ENCODE results near the gene KRTAP27-1.
A peak's percentile ranks its signal among the peaks of the same experiment; 100 is the strongest.

The KRTAP27-1 gene, protein sequence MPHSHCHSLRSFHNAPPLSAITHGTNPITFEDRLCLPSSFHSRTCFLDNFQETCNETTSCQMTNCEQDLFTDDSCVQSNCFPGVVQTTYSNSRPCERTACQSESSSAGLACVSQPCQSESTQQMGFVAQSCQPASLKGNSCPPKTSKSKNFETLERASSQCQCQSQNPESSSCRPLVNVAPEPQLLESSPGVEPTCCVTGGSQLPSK

DNA sequence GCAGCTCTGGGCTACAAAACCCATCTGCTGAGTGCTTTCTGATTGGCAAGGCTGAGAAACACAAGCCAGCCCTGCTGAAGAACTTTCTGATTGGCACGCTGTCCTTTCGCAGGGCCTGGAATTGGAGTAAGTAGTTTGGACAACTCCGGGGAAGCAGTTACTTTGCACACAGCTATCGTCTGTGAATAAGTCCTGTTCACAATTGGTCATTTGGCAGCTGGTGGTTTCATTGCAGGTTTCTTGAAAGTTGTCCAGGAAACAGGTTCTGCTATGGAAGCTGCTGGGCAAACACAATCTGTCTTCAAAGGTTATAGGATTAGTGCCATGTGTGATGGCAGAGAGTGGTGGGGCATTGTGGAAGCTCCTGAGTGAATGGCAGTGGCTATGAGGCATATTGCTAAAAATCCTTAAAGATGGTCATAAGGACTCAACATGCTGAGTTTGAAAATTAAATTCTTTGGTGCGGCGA, at the start of gene KRTAP27-1:
Gene KRTAP27-1, minus strand, starts transcription at position 419 of the 469 bp plus-strand sequence. Its CDS starts 26 bp downstream, at position 393.
- DNase-seq, result no peak

DNA sequence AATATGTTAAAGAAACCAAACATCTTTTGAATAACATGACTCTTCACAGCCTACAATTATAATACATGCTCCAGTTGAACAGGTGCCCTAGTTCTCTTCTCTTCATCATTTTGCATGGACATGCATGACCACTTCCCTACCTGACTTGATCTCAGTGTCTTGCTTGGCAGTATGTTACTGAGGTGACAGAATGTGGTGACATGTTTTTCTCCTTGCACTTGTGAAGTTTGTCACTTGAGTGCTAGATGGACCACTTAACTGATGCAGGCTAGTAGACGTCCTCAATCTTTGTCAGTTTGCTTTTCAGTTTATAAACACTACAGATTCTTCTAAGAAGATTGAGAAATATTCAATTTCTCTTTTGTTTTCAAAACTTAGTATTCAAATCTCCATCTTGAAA, 44.7 kb upstream of the KRTAP27-1 start:
- no peak for DNase-seq

DNA sequence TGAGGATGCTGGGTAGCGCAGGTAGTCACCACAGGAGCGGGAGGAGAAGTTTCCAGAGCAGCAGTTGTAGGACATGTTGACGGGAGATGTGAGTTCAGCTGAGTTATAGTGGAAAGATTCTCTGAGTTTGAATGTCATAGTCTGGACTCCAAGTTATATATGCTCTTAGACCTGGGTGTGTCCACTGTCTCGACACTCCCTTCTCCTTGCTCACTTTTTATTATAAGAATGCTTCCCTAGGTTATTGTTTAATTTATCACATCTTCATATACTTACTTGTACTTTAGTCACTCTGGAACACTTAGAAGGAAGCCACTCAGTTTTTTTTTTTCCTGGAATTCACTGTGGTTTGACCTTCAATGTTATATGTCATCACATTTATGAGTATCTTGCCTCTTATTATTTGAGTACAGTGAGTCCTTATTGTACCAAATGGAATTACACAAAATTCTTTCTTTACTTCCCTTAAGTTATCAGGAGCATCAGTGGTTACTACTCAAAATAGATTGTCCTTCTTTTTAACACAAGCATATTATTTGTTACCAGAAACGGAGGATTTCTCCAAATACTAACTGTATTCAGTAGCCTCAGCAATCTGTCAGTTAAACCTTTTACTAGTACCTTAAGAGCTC, 34.8 kb upstream of the KRTAP27-1 start, which contains the start of gene KRTAP13-2:
Gene KRTAP13-2, minus strand, starts transcription at position 133 of the 632 bp plus-strand sequence. Its CDS starts 58 bp downstream, at position 75.
- DNase-seq, result no peak

DNA sequence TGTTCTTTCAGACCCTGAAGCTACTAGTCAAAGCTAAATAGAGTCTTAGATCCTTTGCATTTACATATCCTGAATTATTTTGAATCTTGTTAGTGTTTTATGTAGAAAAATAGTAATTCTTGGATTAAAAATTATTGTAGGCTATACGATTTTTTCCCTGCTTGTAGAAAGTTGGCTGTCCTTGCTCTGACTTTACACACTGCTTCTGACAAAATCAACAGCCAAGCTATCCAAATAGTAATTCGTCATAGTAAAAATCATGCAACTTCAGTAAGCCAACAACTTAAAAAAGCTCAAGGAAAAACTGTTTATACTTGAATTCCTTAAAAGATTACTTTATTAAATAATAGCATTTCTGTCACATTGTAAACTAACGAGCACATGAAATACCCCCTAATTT, 18.4 kb upstream of the KRTAP27-1 start:
- no peak for DNase-seq

DNA sequence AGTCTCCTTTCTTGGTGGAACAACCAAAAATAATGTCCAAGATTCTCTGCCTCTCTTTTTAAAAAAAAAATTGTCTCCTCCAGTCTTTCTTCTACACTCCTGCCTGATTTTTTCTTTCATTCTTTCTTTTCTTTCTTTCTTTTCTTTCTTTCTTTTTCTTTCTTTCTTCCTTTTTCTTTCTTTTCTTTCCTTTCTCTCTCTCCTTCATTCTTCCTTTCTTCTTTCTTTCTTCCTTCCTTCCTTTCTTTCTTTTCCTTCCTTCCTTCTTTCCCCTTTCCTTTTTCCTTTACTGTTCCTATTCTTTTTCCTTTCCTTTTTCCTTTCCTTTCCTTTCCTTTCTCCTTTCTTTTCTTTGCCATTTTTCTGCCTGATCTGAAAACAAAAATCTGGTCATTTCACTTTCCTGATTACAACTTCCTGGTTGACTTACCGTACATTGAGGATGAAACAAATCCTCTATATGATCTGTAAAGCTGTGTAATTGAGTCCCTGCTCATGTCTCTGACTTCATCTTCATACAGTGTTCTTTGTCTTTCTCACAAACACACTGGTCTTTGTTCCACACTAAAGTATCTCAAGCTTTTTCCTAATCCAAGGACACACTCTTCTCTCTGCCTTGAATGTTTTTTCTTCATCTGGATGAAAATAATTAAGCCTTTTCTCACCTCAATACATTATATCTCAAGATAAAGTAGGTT, 17.0 kb upstream of the KRTAP27-1 start:
- no peak for DNase-seq

DNA sequence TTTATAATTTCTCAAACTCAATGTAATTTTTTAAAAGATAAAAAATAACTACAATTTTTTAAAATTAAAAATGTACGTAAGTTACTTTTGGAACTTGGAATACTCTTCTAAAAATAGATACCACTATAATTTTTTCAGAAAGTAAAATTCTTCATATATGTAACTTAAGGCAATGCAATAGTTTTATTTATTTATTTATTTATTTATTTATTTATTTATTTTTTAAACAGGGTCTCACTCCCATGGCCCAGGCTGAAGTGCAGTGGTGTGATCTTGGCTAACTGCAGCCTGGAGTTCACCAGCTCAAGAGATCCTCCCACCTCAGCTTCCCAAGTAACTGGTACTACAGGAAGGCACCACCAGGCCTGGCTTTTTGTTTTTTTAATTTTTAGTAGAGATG, 14.0 kb upstream of the KRTAP27-1 start:
- no peak for DNase-seq

DNA sequence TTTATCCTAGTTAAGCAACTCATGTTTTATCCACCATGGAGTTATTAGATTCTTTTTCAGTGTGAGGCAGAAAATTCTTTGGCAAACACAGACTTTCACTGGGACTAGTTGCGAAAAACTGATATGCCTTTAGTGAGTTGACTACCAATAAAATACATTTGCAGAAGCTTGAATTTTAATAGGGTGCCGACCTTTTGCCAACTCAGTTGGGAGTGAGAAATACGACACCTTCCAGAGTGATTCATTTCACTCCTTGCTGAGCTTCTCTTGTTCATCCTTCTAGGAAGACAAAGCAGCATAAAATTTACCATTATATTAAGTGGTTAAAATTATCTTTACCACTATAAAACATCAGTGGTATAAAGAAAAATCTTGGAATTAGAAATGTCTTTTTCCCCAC, 12.1 kb upstream of the KRTAP27-1 start:
- DNase-seq, result no peak

DNA sequence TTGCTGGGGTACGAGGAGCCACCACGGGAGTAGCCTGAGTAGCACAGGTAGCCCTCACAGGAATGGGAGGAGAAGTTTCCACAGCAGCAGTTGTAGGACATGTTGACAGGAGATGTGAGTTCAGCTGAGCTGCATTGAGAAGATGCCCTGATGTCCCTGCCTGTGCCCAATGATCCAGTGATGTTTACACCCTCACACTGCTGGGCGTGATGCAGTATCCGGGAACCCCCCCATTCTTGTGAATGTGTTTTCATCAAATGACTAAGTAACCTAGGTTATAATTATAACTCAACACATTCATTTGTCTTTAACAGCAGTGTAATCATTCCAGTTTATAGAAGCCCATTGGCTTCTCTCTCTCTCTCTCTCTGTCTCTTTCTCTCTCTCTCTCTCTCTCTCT, 11.0 kb upstream of the KRTAP27-1 start, which contains the start of gene KRTAP23-1:
Gene KRTAP23-1, minus strand, starts transcription at position 101 of the 400 bp plus-strand sequence. Its CDS starts 0 bp downstream, at position 101.
- DNase-seq, result no peak

DNA sequence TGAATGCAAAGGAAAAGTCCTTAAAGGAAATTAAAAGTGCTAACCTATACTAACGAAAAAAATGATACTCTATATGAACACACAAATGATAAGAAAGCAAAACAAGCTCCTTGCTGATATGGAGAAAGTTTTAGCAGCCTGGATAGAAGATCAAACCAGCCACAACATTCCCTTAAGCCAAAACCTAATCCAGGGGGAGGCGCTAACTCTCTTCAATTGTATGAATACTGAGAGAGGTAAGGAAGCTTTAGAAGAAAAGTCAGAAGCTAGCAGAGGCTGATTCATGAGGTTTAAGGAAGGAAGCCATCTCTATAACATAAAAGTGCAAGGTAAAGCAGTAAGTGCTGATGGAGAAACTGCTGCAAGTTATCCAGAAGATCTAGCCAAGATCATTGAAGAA, 7.5 kb upstream of the KRTAP27-1 start:
- no peak for DNase-seq

DNA sequence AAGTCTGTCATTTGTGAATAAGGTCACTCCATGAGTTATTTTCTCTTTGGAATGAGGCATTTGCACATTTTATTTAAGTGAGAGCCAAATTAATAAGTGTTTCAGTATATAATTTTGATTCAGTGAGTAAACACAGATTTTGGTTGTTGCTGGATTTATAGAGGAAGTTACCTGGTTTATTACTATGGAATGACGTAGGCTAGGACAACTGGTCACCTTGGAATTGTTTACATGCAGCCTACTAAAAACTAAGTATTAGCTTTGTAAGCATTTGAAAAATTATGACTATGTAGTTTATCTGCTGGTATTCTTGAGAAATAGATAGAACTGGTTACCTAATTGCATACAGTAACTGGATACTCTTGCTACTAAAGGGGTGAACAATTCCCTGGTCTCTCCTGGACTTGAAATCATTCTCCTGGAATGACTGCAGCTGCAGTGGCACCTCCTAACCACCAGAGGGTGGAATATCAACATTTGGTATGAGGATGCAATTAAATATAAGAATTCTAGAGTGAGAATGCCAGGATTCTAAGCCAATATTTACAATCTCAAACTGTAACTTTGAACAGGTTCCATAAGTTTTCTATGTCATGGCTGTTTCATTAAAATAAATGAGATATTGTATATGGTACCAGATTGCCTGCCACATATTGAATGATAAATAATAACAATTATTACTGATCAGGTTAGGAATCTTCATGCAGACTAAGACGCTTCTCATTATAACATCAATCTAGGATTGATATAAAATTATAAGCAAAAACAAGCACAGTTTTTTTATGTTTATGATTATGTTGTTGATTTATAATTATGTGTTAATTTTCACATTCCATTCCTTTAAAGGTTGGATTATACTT, 3.5 kb upstream of the KRTAP27-1 start:
- DNase-seq, result peak; percentile 14

DNA sequence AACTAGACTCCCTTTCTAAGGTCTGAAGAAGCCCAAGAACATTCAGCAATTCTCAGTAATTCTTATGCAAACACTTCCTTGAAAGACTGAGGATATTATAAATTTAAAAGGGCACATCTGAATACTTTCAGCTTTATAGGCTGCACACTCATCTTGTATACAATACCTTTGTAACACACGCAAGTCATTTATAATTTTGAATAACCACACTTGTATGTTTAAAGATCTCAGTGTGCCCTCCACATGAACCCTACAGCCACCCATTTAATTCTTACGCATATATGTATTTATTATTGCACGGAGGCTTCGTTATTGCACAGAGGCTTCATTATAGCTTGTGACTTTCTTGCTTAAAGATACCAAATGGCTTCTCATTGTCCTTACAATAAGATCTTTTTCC, 1.2 kb upstream of the KRTAP27-1 start:
- DNase-seq, result no peak

DNA sequence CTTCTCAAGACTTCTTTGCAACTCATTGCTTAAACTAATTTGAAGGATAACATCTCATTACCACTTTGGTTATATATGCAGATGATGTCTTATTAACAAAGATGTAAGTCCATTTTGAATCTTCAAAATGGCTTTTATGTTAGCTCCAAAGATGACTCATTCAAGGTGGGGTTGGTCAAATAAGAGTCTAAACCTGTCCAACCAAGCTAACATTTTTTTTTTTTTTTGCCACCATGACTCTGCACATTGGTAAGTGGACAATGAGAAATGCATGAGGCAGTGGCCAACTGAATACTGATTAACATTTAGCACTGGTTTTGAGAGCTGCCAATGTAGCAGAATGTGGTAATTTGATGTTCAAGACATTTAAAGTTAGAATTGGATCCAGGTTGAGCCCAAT, 278 bp upstream of the KRTAP27-1 start:
- no peak for DNase-seq

DNA sequence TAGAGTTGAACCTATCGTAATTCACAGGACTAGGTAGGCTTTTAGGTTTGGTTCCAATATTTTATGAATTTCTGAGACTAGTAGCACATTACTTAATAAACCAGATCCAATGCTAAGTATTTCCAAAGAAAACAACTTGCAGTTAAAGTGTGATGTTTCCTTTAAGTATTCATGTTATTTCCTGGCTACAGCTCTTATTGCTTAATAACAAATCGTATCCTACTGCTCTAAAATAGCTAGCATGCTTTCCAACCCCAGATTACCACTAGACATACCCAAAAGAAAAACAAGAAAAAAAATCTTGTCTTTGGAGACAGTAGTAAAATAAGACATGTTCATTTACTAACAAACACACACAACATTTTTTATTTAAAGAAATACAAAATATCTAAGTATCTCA, 898 bp downstream of the KRTAP27-1 start:
- no peak for DNase-seq

DNA sequence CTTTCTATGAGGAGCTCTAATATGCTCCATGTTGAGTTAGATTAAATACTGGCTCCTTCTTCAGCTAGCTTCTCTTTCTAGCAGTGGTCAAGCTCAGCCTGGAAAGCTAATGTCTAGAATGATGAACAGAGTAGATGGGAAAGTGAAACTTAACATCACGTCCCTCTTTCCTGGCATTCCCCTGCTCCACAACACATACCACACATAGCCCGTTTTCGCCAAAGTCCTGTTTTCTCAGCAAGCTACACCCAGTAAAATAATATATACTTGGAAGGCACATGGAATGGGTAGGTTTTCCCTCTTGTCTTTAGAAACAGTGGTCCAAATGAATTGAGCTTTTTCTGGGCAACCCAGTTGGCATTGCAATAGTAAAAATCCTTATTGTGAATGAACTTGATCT, 3.8 kb downstream of the KRTAP27-1 start:
- no peak for DNase-seq

DNA sequence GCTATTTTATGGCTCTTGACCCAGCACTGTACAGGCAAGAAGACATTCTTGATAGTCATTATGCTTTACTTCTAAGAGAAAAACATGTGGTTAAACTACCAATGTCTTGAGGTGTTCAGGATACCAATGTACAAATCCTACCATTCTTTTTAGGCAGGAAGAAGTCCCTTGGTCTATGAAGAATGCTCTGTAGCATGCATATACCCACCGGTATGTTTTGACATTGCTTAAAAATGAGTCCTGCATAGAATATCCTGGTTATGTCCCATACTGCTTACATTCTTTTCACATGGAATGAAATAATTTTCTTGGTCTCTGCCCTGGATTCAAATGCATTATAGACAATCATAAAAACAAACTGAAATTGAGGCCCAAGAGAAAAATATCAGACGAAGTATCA, 4.8 kb downstream of the KRTAP27-1 start:
- DNase-seq, result no peak

DNA sequence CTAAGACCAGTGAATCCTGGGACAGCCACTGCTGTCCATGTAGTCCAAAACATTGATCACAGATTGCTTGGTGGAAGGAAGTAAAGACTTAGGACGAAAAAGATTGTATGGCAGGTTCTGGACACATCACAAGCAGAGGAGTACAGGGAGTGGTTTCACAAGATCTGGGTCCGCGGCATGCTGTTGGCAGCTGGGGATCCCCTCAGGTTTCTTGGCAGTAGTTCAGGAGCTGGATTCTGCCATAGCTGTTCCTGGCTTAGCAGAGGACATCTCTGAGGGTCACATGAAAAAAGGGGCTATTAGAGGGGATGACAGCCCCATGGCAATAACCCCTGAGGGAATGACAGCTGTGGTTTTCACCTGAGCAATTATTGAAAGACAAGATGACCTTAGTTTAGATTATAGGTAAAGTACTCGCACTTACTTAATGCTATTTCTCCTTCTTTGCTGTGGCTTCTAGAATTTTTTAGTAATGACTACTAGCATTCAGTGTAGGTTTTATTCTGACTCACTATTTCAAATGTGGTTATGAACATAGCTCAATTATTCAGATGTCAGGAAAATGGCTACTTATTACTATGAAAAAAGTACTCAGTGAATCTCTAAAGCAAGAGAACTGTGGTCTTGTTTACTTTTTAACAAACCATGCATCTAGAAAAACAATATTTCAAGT, 8.2 kb downstream of the KRTAP27-1 start:
- DNase-seq, result no peak

DNA sequence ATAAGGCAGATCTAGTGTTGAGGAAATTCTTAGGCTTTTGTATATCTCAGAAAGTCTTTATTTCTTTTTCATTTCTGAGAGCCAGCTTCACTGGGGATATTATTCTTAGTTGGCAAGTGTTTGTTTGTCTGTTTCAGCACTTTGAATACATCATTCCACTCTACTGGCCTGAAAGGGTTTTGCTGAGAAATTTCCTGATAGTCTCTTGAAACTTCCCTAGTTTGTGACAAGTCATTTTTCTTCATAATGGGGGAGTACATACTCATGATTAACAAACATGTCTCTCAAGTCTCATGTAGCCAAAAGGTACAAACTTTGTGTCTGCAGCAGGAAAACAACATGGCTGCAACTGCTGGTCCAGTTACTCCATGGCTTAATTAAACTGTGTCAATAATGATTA, 11.1 kb downstream of the KRTAP27-1 start:
- DNase-seq, result no peak

DNA sequence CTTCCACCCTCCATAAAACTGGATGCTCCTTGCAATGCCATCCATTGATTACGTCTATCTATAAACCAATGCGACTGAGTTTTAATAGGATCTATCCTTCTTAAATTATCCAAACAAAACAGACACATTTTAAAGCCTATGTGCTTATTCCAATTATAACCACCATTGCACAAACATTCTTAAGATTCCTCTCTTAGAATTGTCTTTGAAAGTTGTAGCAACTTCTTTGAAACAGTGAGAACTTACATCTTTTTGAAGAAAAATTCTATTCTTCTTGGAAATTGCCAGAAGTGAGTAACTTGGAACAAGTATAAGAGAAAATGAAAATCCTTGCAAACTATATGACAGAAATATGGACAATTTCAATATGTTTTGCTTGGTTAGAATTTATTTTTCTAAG, 17.3 kb downstream of the KRTAP27-1 start, which contains the start of gene KRTAP26-1:
Gene KRTAP26-1, minus strand, starts transcription at position 101 of the 400 bp plus-strand sequence. CDS start 280 bp downstream, outside the sequence.
- DNase-seq, result no peak

DNA sequence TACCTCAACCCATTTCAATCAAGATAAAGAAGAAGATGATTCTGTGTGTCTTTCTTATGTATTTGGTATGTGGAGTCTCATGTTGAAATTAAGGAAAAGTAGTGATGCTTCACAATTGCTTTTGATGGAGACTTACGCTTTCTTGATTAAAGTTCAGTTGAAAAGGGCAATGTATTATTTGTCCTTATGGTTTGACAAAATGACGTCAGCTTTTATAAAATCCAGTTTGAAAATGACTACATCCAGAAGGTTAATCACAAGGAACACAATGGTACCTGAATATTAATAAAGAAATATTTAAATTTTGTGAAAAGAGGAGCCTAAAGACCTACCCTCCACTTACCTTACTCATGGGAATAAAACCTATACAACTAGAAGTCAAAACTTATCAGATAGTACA, 21.8 kb downstream of the KRTAP27-1 start:
- DNase-seq, result no peak

DNA sequence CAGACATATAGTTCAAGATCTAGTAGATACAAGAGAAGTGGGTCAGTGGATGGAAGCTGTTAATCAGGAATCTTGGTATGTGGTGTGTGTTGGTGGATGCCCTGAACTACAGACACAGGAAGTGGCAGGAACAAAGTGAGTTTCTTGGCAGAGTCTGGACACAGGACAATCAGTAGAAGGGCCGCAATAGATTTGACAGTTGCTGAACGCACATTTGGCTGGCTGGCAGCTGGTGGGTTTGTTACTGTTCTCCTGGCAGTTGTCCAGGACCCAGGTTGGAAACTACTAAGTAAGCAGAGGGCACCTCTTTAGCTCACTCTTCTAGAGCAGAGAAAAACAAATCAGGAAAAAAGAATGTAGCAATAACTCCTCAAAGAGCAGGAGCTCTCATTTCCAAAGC, 30.6 kb downstream of the KRTAP27-1 start:
- no peak for DNase-seq

DNA sequence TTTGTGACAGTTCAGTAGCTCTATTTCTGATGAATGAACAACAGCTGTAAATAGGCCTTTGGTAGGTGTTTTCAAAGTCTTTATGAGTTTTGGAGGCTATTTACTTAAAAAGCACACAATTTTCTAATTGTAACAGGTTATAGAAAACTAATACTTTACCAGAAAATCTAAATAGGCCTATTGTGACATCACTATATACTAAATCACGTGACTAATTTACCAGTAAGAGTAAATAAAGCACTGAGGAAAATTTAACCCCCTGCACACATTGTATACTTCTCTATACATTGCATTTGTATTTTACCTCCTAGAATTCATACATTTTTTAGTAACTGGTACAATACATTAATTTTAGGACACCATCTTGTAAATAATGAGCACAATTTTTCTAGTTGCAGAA, 32.4 kb downstream of the KRTAP27-1 start:
- DNase-seq, result no peak

DNA sequence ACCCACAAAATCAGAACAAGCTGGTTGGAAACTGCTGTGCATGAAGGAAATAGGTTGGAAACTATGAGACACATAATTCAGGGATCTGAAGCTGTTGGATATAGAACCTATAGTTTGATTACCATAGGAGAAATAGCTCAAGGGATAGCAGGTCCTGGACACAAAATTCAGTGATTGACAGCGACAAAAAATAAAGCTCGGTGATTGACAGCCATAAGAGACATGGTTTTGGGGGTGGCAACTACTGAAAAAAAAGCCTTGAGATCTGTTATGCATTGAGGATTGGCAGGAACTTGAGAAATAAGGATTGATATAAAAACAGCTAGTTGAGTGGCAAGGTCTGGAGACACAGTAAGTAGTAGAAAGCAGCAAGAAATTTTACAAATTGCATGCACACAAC, 48.3 kb downstream of the KRTAP27-1 start, which contains the start of gene KRTAP25-1:
Gene KRTAP25-1, minus strand, starts transcription at position 300 of the 400 bp plus-strand sequence. Its CDS starts 24 bp downstream, at position 276.
- no peak for DNase-seq
